ENCODE results near the gene KMT2C.
"Not testable (repeated sequence)": the region's sequence is repeated elsewhere in the genome, so short reads cannot be mapped to it uniquely, and the experiment has no call there.

The KMT2C gene

GRCh38 chr7:152353281-152353680 is 82.5 kb downstream of the KMT2C start:
- not testable (repeated sequence) for DNase-seq

- DNase-seq, result not testable (repeated sequence)
Measured at GRCh38 chr7:152351747-152352146, 84.1 kb downstream of the KMT2C start.

- DNase-seq, result no peak
Measured at GRCh38 chr7:152351168-152351567, 84.6 kb downstream of the KMT2C start.

- no peak for DNase-seq
Measured at GRCh38 chr7:152347888-152348287, 87.9 kb downstream of the KMT2C start.

- no peak for DNase-seq
Measured at GRCh38 chr7:152344253-152344652, 91.5 kb downstream of the KMT2C start.

- no peak for DNase-seq
Measured at GRCh38 chr7:152342796-152343195, 93.0 kb downstream of the KMT2C start.

- DNase-seq, result no peak
Measured at GRCh38 chr7:152341914-152342236, 93.9 kb downstream of the KMT2C start.

- peak in 1 of 2 donors; percentile 3 for DNase-seq
Measured at GRCh38 chr7:152341039-152341913, 94.5 kb downstream of the KMT2C start.

GRCh38 chr7:152340161-152340560 is 95.6 kb downstream of the KMT2C start:
- no peak for DNase-seq

- no peak for DNase-seq
Measured at GRCh38 chr7:152338561-152338960, 97.2 kb downstream of the KMT2C start.

GRCh38 chr7:152336754-152337368 is 98.9 kb downstream of the KMT2C start:
- DNase-seq, result peak in 1 of 2 donors; percentile 3

- DNase-seq, result peak in 1 of 2 donors; percentile 75
Measured at GRCh38 chr7:152335900-152336571, 99.8 kb downstream of the KMT2C start.

- DNase-seq, result no peak
Measured at GRCh38 chr7:152333134-152333533, 102.7 kb downstream of the KMT2C start.

GRCh38 chr7:152330827-152331226 is 105.0 kb downstream of the KMT2C start:
- no peak for DNase-seq

- no peak for DNase-seq
Measured at GRCh38 chr7:152329469-152329868, 106.3 kb downstream of the KMT2C start.

GRCh38 chr7:152328234-152328633 is 107.6 kb downstream of the KMT2C start:
- no peak for DNase-seq

- no peak for DNase-seq
Measured at GRCh38 chr7:152315845-152316244, 120.0 kb downstream of the KMT2C start.

- peak in 1 of 2 donors; percentile 91 for DNase-seq
Measured at GRCh38 chr7:152313831-152314604, 121.8 kb downstream of the KMT2C start.

- DNase-seq, result no peak
Measured at GRCh38 chr7:152313217-152313616, 122.6 kb downstream of the KMT2C start.

- no peak for DNase-seq
Measured at GRCh38 chr7:152312316-152312715, 123.5 kb downstream of the KMT2C start.

GRCh38 chr7:152307902-152308301 is 127.9 kb downstream of the KMT2C start:
- no peak for DNase-seq

- not testable (repeated sequence) for DNase-seq
Measured at GRCh38 chr7:152299542-152300143, 136.2 kb downstream of the KMT2C start.

GRCh38 chr7:152292897-152293296 is 142.9 kb downstream of the KMT2C start:
- no peak for DNase-seq
